GM18502 (cell line): ENCODE measurements around the gene PRAMEF9.
"Not testable (repeated sequence)": the region's sequence is repeated elsewhere in the genome, so short reads cannot be mapped to it uniquely, and the experiment has no call there.

Experiments used
- ATAC-seq: cut with Tn5 transposase; IDR thresholded peaks from one replicate; pipeline ENCODE4 v1.9.1; 2021; ENCODE audit warnings: mild to moderate bottlenecking; ENCODE audit not compliant: unreplicated experiment, poor library complexity

PRAMEF9 gene

DNA sequence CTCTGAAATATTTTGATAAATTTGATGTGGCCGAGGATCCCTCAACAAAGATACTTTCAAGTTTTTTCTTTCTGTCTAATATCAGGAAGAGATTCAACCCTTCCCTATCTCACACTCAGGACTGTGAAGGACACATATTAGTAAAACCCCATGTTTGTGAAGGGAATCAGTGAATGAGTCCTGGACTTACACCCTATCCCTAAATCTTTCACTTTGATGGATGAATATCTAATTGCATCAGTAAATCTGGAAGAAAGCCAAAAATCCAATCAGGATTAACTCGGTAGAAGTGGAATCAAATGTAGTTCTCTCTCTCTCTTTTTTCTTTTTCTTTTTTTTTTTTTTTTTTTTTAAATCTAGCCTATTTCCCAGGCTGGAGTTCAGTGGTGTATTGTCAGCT is at the start of gene PRAMEF9:
Gene PRAMEF9, plus strand, starts transcription at position 301 of the 400 bp plus-strand sequence. CDS start 3,433 bp downstream, outside the sequence.
- not testable (repeated sequence) for ATAC-seq

GRCh38 chr1:13155909-13156308 is 15.7 kb upstream of the PRAMEF9 start, which contains the start of gene PRAMEF26:
Gene PRAMEF26 (minus strand): TSS chr1:13156009. CDS start chr1:13153095, 2,914 bp downstream.
- ATAC-seq: not testable (repeated sequence)

DNA sequence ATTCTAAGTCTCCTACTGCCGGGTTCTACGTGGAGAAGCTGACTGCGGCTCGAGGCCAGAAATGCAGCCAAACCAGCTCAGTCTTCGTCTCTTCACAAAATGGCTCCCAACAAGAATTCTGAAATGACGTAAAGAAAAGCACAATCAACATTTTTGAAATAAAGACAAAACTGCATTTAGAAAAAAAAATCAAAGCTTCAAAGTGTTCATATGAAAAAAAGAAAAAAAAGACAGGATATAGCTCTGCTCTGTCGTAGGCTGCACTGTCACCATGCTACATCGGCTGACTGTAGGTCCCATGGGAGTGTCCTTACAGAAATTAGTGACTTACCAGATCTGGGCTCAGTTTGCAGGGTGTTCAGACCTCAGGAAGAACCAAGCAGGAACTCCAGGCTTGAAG is 6.1 kb upstream of the PRAMEF9 start, which contains the start of gene HNRNPCL4:
Gene HNRNPCL4, minus strand, starts transcription at position 101 of the 400 bp plus-strand sequence. CDS start 164 bp downstream, outside the sequence.
- ATAC-seq: not testable (repeated sequence)

DNA sequence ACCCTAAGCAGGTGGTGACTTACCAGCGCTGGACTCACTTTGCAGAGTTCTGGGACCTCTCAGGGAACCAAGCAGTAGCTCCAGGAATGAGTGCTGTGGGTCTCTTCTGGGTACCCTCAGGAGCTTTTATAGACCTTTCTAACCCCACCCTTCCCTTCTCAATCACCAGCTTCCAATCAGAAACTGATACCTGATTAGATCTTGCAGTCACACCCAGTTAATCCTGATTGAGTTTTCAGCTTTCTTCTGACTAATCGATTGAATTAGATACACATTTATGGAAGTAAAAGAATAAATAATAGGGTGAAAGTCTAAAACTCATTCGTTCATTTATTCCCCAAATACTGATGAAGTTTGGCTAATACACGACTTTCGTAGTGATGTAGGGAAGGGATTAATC is 29.7 kb downstream of the PRAMEF9 start, which contains the start of gene PRAMEF13:
Gene PRAMEF13, minus strand, starts transcription at position 101 of the 400 bp plus-strand sequence. CDS start 1,820 bp downstream, outside the sequence.
- not testable (repeated sequence) for ATAC-seq

DNA sequence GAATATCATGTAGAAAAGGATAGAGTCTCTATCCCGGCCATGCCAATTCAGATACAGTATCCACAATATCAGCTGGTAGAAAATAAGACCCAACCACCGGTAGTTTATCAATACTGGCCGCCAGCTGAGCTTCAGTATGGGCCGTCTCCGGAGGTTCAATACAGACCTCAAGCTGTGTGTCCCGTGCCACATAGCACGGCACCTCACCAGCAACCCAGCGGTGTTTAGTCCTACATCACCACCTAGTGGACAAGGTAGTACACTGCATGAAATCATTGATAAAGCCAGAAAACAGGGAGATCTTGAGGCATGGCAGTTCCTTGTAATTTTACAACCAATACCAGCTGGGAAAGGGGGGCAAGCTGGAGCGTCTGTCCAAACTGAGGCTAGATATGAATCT is 37.1 kb downstream of the PRAMEF9 start:
- ATAC-seq: not testable (repeated sequence)

GRCh38 chr1:13216619-13217018 is 45.0 kb downstream of the PRAMEF9 start:
- ATAC-seq: not testable (repeated sequence)

DNA sequence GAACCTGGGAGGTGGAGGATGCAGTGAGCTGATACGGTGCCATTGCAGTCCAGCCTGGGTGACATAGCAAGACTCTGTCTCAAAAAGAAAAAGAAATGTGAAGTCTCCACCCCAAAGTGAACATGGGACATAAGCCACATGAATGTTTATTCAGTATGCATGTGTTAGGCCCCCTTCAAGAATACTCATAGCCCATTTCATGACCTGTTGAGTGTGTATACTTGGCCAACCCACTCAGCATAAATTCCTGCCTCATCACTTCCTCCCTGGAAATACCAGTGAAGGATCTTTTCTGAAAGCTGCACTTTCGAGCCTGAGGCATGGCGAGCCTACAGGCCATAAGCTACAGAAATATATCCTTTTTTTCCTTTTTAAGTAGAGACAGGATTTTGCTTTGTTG is 47.6 kb downstream of the PRAMEF9 start:
- ATAC-seq: not testable (repeated sequence)

DNA sequence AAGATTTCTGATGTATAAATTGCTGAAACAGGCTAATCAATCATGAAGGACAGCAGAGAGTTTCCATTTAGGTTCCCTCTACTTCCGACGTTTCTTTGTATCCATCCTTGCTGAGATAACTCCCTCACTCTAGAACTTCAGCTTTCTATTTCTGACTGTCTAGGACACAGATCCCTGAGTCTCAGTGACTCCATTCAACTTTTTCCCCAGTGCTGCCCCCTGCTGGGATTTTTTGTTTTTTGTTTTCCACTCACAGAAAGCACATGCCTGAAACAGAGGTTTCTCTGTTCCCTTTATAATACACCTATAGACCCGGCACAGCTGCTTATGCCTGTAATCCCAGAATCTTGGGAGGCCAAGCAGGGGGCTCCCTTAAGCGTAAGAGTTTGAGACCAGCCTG is 51.1 kb downstream of the PRAMEF9 start:
- not testable (repeated sequence) for ATAC-seq

- no peak for ATAC-seq
Observed at GRCh38 chr1:13224480-13225060, 52.9 kb downstream of the PRAMEF9 start.

GRCh38 chr1:13225675-13226204 is 54.1 kb downstream of the PRAMEF9 start, which contains the start of gene PRAMEF18:
Gene PRAMEF18 (minus strand): TSS chr1:13226154. CDS start chr1:13226106, 48 bp downstream.
- not testable (repeated sequence) for ATAC-seq

GRCh38 chr1:13227271-13228055 is 55.8 kb downstream of the PRAMEF9 start:
- ATAC-seq: not testable (repeated sequence)

- ATAC-seq: no peak
Observed at GRCh38 chr1:13228343-13228781, 56.7 kb downstream of the PRAMEF9 start.
